ENCODE measurements around the gene SUSD2.
A peak's percentile ranks its signal among the peaks of the same experiment; 100 is the strongest.

Gene SUSD2

DNA sequence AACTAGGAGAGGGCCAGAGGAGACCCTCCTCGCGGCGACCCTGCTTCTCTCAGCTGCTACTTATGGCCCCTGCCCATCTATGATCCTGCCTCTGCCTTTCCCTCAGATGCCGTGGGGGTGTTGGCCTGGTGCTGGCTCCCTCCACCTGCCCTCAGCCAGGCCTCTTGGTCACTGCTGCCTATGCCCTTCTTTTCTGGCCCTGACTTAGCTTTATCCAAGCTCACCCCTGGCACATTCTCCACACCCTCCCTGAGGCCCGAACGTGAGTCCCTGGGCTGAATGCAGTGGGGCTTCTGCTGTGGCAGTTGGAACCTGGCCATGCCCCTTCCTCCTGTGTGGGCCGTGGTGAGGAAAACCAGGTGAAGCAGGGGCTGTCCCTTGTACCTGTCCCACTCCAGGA lies 19.8 kb upstream of the SUSD2 start:
- H3K9me3 Mint-ChIP-seq, result no peaks in the 10 kb centered on the region
- peaks cover 46% of the 10 kb centered on the region for H3K36me3 Mint-ChIP-seq (ENCODE audit: low read depth)
- no peak for DNase-seq
- H3K4me3 Mint-ChIP-seq, result no peak overlapping the region
- H3K27me3 Mint-ChIP-seq, result no peaks in the 10 kb centered on the region
- H3K27ac Mint-ChIP-seq, result peak overlapping the region; percentile 82
- H3K4me1 Mint-ChIP-seq (ENCODE audit: low read depth), result peaks cover 52% of the 10 kb centered on the region

DNA sequence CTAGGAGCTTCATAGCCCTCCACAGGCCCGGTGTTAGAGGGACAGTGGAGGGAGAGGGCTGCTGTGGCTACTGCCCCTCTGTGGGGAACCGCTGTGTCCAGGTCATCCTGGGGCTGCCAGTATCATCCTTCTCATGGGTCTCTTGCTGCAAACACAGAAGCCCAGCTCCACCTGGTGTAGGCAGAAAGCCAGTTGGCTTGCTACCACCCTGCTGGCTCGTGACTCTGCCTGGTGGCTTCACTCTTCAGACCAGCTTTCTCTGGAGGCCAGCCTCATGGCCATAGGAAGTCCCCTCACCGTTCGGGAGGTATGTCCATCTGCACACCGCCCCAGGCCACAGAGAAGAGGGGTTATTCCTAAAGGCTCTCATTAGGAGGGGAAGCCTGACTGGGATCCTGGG lies 19.4 kb upstream of the SUSD2 start:
- Mint-ChIP-seq H3K9me3 (no peaks in the 10 kb centered on the region), H3K36me3 (ENCODE audit: low read depth) (peaks cover 48% of the 10 kb centered on the region), H3K4me3 (no peak overlapping the region), H3K27me3 (no peaks in the 10 kb centered on the region), H3K27ac (peak overlapping the region; percentile 82), H3K4me1 (ENCODE audit: low read depth) (peaks cover 47% of the 10 kb centered on the region)
- DNase-seq, result no peak

DNA sequence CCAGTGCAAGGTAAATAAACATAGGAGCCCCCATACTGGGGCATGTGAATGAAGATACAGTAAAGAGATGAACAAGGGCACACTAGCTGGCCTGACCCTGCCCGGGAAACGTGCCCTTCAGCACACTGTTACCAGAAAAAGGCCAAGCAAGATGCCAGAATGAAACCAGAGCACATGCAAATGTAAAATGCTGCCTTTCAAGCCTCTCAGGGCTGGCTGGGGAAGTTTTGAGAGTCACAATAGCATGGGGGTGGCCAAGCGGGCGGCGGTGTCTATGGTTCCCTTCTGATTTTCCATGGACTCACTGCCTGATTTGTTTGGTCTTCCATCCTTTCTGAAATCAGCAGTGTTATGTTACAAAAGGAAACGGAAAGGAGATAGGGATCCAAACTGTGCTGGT lies 18.9 kb upstream of the SUSD2 start:
- no peak for DNase-seq
- no peak overlapping the region for H3K4me3 Mint-ChIP-seq
- H3K4me1 Mint-ChIP-seq (ENCODE audit: low read depth), result peaks cover 42% of the 10 kb centered on the region
- peaks cover 52% of the 10 kb centered on the region for H3K36me3 Mint-ChIP-seq (ENCODE audit: low read depth)
- no peaks in the 10 kb centered on the region for H3K27me3 Mint-ChIP-seq
- peak overlapping the region; percentile 82 for H3K27ac Mint-ChIP-seq
- H3K9me3 Mint-ChIP-seq, result no peaks in the 10 kb centered on the region

DNA sequence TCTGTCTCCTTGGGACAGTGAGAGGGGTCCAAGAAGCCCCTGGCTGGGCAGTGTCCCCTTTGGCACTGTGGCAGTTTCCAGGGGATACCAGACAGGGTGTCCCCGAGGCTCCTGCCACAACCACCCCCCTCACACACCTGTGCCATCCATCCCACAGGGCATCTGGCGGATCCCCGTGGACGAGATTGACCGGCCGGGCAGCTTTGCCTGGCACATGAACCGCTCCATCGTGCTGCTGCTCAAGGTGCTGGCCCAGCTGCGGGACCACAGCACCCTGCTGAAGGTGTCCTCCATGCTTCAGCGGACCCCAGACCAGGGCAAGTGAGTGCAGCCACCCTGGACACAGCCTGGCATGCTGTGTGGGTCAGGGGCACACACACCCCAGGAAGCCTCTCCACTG lies 17.0 kb upstream of the SUSD2 start:
- H3K27ac Mint-ChIP-seq, result peak overlapping the region; percentile 61
- no peaks in the 10 kb centered on the region for H3K9me3 Mint-ChIP-seq

DNA sequence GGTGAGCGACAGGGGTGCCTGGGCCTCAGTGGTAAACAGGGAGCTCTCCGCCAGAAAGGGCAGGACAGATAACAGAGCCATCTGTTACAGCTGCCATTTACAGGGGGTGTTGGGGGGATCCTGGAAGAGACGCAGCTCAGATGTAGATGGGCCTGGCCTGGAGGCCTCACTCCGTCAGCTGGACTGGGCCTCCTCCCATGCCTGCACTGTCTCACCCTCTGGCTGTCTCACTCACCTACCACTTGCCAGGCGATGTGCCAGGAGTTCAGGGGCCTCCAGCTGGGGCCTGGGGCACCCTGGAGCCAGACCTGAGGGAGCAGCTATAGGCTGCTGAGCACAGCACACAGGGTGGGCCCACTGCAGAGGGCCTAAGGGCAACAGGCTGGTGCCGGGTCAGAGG lies 16.3 kb upstream of the SUSD2 start:
- Mint-ChIP-seq H3K4me1 (ENCODE audit: low read depth) (peaks cover 33% of the 10 kb centered on the region), H3K9me3 (no peaks in the 10 kb centered on the region), H3K27ac (peak overlapping the region; percentile 61), H3K36me3 (ENCODE audit: low read depth) (peaks cover 66% of the 10 kb centered on the region), H3K27me3 (no peaks in the 10 kb centered on the region), H3K4me3 (no peak overlapping the region)
- no peak for DNase-seq

More for the DNA sequence above, 17.0 kb upstream of the SUSD2 start:
- Mint-ChIP-seq H3K4me3 (no peak overlapping the region), H3K27me3 (no peaks in the 10 kb centered on the region), H3K36me3 (ENCODE audit: low read depth) (peaks cover 66% of the 10 kb centered on the region), H3K4me1 (ENCODE audit: low read depth) (peaks cover 35% of the 10 kb centered on the region)
- DNase-seq, result no peak

DNA sequence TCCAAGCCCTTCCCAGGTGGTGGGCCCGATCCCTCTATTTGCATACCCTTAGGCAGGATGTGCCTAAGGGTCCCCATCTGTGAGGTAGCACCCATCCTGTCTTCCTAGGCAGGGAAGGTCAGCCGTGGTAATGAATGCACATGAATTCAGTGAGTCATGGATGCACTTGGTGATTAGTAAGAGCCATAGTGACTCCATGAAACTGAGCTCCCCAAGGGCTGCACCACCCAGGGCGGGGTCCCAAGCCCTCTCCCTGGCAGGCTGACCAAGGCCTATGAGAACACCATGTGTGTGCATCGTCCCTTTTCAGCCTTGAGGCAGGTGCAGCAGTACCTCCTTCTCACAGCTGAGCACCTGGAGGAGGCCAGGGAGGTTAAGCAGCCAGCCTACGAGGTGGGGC lies 15.6 kb upstream of the SUSD2 start:
- Mint-ChIP-seq H3K36me3 (ENCODE audit: low read depth) (peaks cover 65% of the 10 kb centered on the region), H3K4me3 (no peak overlapping the region), H3K4me1 (ENCODE audit: low read depth) (peaks cover 27% of the 10 kb centered on the region), H3K27ac (peak overlapping the region; percentile 73), H3K27me3 (no peaks in the 10 kb centered on the region), H3K9me3 (no peaks in the 10 kb centered on the region)
- no peak for DNase-seq

DNA sequence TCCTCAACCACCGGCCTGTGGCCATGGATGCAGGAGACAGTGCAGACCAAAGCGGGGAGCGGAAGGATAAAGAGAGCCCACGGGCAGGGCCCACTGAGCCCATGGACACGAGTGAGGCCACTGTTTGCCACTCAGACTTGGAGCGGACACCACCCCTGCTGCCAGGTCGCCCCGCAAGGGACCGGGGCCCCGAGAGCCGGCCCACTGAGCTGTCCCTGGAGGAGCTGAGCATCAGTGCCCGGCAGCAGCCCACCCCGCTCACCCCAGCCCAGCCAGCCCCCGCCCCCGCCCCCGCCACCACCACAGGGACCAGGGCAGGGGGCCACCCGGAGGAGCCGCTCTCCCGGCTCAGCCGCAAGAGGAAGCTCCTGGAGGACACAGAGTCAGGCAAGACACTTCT lies 14.5 kb upstream of the SUSD2 start:
- Mint-ChIP-seq H3K36me3 (ENCODE audit: low read depth) (peaks cover 66% of the 10 kb centered on the region), H3K27me3 (no peaks in the 10 kb centered on the region), H3K4me1 (ENCODE audit: low read depth) (peaks cover 20% of the 10 kb centered on the region), H3K4me3 (no peak overlapping the region), H3K9me3 (no peaks in the 10 kb centered on the region), H3K27ac (no peak overlapping the region)
- no peak for DNase-seq

DNA sequence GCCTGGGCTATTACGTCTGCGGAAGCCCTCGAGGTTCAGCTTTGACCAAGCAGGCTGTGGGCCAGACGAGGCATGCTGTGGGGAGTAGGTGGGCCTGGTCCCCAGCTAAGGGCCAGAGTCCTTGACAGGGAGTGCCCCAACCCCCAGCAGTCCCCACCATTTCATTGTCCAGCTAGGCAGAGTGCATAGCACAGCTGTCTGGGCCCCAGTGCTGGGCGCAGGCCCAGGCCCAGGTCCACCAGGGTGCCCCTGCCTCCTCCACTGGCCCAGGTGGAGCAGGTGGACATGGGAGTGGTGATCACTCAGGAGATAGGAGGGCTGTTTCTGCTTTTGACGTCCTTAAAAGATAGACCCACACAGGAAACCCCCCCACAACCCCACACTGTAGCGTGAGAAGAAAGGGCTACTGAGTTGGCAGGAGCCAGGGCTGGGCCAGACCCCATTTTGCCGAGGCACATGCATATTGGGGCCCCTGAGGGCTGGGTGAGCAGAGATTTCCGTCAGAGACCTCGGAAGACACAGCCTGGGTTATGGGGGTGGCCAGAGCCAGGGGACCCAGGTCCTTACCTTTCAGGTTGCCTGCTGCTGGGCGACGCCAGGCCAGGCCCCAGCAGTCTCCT lies 11.7 kb upstream of the SUSD2 start:
- peaks cover 69% of the 10 kb centered on the region for H3K36me3 Mint-ChIP-seq (ENCODE audit: low read depth)
- no peak for DNase-seq
- H3K4me3 Mint-ChIP-seq, result no peak overlapping the region
- H3K4me1 Mint-ChIP-seq (ENCODE audit: low read depth), result peaks cover 13% of the 10 kb centered on the region
- H3K27ac Mint-ChIP-seq, result peak overlapping the region; percentile 90
- no peaks in the 10 kb centered on the region for H3K9me3 Mint-ChIP-seq
- no peaks in the 10 kb centered on the region for H3K27me3 Mint-ChIP-seq

DNA sequence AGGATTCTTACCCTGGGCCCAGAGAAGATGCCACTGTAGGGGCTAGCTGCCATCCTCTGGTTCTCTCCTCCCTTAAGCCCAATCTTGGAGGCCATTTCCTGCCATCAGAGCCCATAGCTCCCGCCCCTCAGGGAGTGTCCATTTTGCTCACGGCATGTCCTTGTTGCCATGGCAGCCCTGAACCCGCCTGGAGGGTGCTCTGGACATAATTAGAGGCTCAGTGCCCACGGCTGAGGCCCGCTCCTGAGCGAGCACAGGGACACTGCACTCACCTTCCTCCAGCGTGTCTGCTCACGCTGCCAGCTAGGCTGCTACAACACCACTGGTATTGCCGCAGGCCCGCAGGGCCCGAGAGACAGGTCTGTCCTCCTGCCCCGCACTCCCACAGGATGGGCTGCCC lies 11.1 kb upstream of the SUSD2 start:
- H3K27me3 Mint-ChIP-seq, result no peaks in the 10 kb centered on the region
- DNase-seq, result no peak
- H3K27ac Mint-ChIP-seq, result peak overlapping the region; percentile 26
- peaks cover 69% of the 10 kb centered on the region for H3K36me3 Mint-ChIP-seq (ENCODE audit: low read depth)
- no peaks in the 10 kb centered on the region for H3K9me3 Mint-ChIP-seq
- no peak overlapping the region for H3K4me3 Mint-ChIP-seq
- peaks cover 13% of the 10 kb centered on the region for H3K4me1 Mint-ChIP-seq (ENCODE audit: low read depth)

DNA sequence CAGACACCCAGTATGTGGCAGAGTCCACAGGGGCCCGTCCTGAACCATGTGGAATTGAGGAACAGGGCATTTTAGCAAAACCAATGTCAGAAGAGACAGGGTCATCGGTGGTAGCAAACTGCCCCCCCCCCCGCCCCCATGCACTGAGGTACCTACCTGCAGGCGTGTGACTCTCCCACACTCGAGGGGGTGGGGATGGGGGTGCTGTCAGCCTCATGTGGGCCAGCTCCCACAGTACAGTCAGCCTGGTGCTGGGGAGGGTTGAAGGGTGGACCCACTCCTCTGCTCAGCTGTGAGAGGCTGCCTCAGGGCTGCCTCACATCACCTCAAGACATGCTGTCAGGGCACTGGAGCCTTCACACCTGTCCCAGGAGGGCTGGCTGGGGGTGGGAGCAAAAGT lies 10.7 kb upstream of the SUSD2 start:
- Mint-ChIP-seq H3K4me3 (no peak overlapping the region), H3K27me3 (no peaks in the 10 kb centered on the region), H3K4me1 (ENCODE audit: low read depth) (peaks cover 13% of the 10 kb centered on the region), H3K27ac (peak overlapping the region; percentile 26), H3K9me3 (no peaks in the 10 kb centered on the region), H3K36me3 (ENCODE audit: low read depth) (peaks cover 68% of the 10 kb centered on the region)
- no peak for DNase-seq

DNA sequence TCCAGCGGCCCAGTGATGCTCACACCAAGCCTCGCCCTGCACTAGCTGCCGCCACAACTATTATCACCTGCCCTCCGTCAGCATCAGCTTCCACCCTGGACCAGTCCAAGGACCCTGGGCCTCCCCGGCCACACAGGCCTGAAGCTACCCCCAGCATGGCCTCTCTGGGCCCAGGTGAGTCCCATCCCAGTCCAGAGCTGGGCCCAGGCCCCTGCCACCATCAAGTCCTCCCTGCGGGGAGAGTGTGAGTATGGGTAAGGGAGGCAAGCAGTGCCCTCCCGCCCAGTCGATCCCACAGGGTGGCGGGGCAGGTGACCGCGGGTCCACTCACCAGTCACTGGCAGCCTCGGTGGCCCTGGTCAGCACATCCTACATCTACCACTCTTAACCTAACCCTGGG lies 9.5 kb upstream of the SUSD2 start:
- peaks cover 69% of the 10 kb centered on the region for H3K36me3 Mint-ChIP-seq (ENCODE audit: low read depth)
- H3K4me1 Mint-ChIP-seq (ENCODE audit: low read depth), result peaks cover 13% of the 10 kb centered on the region
- no peak overlapping the region for H3K4me3 Mint-ChIP-seq
- no peaks in the 10 kb centered on the region for H3K27me3 Mint-ChIP-seq
- H3K9me3 Mint-ChIP-seq, result no peaks in the 10 kb centered on the region
- H3K27ac Mint-ChIP-seq, result peak overlapping the region; percentile 59
- no peak for DNase-seq

DNA sequence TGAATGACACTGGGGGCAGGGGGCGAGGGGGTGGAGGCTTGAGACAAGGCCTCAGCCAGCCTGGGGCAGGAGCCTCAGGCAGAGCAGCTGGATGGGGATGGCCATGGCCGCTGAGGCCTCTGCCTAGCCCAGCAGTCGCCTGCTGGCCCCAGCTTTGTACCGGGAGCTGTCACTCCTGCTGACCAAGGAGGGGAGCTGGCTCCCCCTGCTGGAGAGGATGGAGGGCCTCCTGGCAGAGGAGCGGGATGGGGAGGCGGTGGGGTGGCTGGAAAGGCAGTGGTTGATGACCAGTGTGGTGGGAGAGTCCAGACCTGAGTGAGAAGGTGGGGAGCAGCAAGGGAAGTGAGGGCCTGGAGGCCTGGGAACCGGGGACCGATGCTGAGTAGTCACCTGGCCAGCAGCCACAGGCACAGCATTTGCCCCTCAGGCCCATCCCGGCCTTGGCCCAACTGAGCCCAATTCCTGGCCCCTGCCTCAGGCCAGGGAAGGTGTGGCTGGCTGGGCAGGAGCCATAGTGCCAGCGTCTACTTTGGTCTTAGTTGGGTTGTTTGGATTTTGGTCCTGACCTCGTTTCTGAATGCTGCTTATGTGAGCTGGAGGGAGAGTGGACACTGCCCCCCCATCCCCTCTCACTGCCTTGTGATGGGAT lies 6.0 kb upstream of the SUSD2 start:
- no peaks in the 10 kb centered on the region for H3K9me3 Mint-ChIP-seq
- no peak overlapping the region for H3K4me3 Mint-ChIP-seq
- peak; percentile 73 for DNase-seq
- H3K36me3 Mint-ChIP-seq (ENCODE audit: low read depth), result peaks cover 62% of the 10 kb centered on the region
- no peaks in the 10 kb centered on the region for H3K27me3 Mint-ChIP-seq
- no peaks in the 10 kb centered on the region for H3K4me1 Mint-ChIP-seq (ENCODE audit: low read depth)
- peak overlapping the region; percentile 60 for H3K27ac Mint-ChIP-seq

DNA sequence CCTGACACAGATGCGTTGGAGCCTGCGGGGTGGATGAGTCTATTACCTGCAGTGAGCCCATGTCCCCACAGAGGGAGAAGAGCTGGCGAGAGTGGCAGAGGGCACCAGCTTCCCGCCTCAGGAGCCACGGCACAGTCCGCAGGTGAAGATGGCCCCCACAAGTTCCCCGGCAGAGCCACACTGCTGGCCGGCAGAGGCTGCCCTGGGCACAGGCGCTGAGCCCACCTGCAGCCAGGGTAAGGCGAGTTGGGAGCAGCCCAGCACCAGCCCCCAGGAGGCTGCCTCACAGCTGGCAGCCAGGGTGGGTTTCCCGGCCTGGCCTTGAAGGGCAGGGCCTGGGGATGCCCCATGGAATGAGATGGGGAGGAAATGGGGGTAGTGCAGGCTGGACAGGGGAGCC lies 5.2 kb upstream of the SUSD2 start:
- H3K4me3 Mint-ChIP-seq, result no peak overlapping the region
- no peaks in the 10 kb centered on the region for H3K9me3 Mint-ChIP-seq
- H3K27me3 Mint-ChIP-seq, result no peaks in the 10 kb centered on the region
- DNase-seq, result no peak
- H3K27ac Mint-ChIP-seq, result peak overlapping the region; percentile 47
- H3K36me3 Mint-ChIP-seq (ENCODE audit: low read depth), result peaks cover 58% of the 10 kb centered on the region
- no peaks in the 10 kb centered on the region for H3K4me1 Mint-ChIP-seq (ENCODE audit: low read depth)

DNA sequence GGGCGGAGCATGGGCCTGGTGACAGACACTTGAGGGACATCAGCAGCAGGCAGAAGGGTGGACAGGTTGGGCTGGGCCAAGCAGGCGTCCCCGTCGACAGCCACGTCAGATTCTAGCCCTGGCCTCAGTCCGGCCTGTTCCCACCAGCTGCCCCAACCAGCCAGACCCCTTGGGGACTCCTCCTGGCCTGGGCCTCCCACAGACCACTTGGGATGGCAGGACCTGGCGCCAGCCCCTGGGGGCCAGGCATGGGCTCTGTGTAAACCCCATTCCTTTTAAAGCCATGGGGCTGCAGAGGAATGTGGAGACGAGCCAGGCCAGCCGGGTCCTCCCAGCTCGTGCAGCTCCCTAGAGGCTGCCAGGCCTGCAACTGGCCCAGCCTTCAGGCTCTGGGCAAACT lies 4.7 kb upstream of the SUSD2 start:
- Mint-ChIP-seq H3K4me1 (ENCODE audit: low read depth) (no peaks in the 10 kb centered on the region), H3K36me3 (ENCODE audit: low read depth) (peaks cover 55% of the 10 kb centered on the region), H3K9me3 (no peaks in the 10 kb centered on the region), H3K27me3 (no peaks in the 10 kb centered on the region), H3K27ac (no peak overlapping the region), H3K4me3 (no peak overlapping the region)
- no peak for DNase-seq

DNA sequence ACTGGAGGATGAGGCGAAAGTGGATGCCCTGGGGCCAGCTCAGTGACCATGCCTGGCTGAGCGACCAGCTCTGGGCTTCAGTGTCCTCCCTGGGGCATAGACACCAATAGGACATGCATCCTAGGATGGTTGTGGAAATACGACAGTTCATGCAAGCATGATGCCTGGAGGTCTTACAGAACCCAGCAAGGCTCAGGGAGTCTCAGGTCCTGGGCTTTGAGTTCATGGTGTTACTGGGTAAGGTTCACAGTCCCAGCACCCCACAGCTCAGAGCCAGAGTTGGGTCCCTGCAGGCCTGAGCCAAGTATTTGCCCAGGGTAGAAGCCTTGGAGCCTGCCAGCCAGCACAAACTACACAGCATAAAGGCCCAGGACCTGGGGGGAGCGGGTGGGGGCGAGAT lies 4.2 kb upstream of the SUSD2 start:
- H3K4me1 Mint-ChIP-seq (ENCODE audit: low read depth), result no peaks in the 10 kb centered on the region
- H3K27ac Mint-ChIP-seq, result peak overlapping the region; percentile 29
- H3K4me3 Mint-ChIP-seq, result no peak overlapping the region
- DNase-seq, result no peak
- H3K36me3 Mint-ChIP-seq (ENCODE audit: low read depth), result peaks cover 51% of the 10 kb centered on the region
- H3K9me3 Mint-ChIP-seq, result no peaks in the 10 kb centered on the region
- H3K27me3 Mint-ChIP-seq, result no peaks in the 10 kb centered on the region
